GM23338 (cell line): ENCODE measurements around the gene LPP. TPM values are rescaled to one million over a fixed set of nuclear protein-coding genes. Genes with fewer than 3 reads are reported as not detected.

Experiments used
- ATAC-seq: fragments of 200-7000 bp; cut with Tn5 transposase; 3 replicates; pipeline ENCODE4 v1.9.1; 2020
- DNase-seq: peaks from one replicate; pipeline ENCODE4 v3.0.0-alpha.2; 2015; ENCODE audit warnings: low spot score
- H2AFZ ChIP-seq: fragments of 200-600 bp; sonication (generic); 2 replicates; pipeline ENCODE4 v1.8.0; 2016; ENCODE audit warnings: antibody characterized with exemption, mild to moderate bottlenecking, moderate library complexity
- H3F3A ChIP-seq: fragments of 200-600 bp; sonication (generic); replicated peaks from 2 replicates; pipeline ENCODE4 v1.8.0; 2017; ENCODE audit warnings: antibody characterized with exemption, mixed run types, low read depth
- H3K27ac ChIP-seq: fragments of 200-600 bp; sonication (generic); 2 replicates; pipeline ENCODE4 v1.6.1; 2016; ENCODE audit warnings: low read depth
- H3K27me3 ChIP-seq: fragments of 200-600 bp; sonication (generic); 2 replicates; pipeline ENCODE4 v1.8.0; 2016; ENCODE audit warnings: mild to moderate bottlenecking, mixed run types, moderate library complexity; ENCODE audit not compliant: insufficient read depth
- H3K36me3 ChIP-seq: fragments of 200-600 bp; sonication (generic); 2 replicates; pipeline ENCODE4 v1.8.0; 2016; ENCODE audit warnings: mild to moderate bottlenecking; ENCODE audit not compliant: insufficient read depth
- H3K4me1 ChIP-seq: fragments of 200-600 bp; sonication (generic); 2 replicates; pipeline ENCODE4 v1.8.0; 2016; ENCODE audit warnings: mild to moderate bottlenecking, moderate library complexity; ENCODE audit not compliant: insufficient read depth
- H3K4me2 ChIP-seq: fragments of 200-600 bp; sonication (generic); 2 replicates; pipeline ENCODE4 v1.7.1; 2017; ENCODE audit warnings: mixed run types
- H3K4me3 ChIP-seq: fragments of 200-600 bp; sonication (generic); 2 replicates; pipeline ENCODE4 v1.6.1; 2016; ENCODE audit warnings: mixed run types
- H3K79me2 ChIP-seq: fragments of 200-600 bp; sonication (generic); replicated peaks from 2 replicates; pipeline ENCODE4 v1.8.0; 2017; ENCODE audit warnings: mild to moderate bottlenecking; ENCODE audit not compliant: insufficient read depth
- H3K9me2 ChIP-seq: fragments of 200-600 bp; sonication (generic); 2 replicates; pipeline ENCODE4 v1.8.0; 2017; ENCODE audit not compliant: insufficient read depth
- H4K20me1 ChIP-seq: fragments of 200-600 bp; sonication (generic); replicated peaks from 2 replicates; pipeline ENCODE4 v1.8.0; 2017; ENCODE audit warnings: mild to moderate bottlenecking; ENCODE audit not compliant: insufficient read depth
- H3K27ac Mint-ChIP-seq: 2 replicates; pipeline ENCODE4 v1.8.0; 2020; ENCODE audit warnings: inconsistent platforms, mild to moderate bottlenecking, moderate library complexity, mixed read lengths
- H3K27me3 Mint-ChIP-seq: 3 replicates; pipeline ENCODE4 v1.8.0; 2022; ENCODE audit warnings: low read depth, mild to moderate bottlenecking, moderate library complexity, mixed read lengths, inconsistent platforms; ENCODE audit not compliant: insufficient read depth, poor library complexity
- H3K36me3 Mint-ChIP-seq: 3 replicates; pipeline ENCODE4 v1.8.0; 2021; ENCODE audit warnings: low read depth, mild to moderate bottlenecking, inconsistent platforms, moderate library complexity, mixed read lengths
- H3K4me1 Mint-ChIP-seq: 3 replicates; pipeline ENCODE4 v1.8.0; 2020; ENCODE audit warnings: mild to moderate bottlenecking, inconsistent platforms, mixed read lengths
- H3K4me3 Mint-ChIP-seq: 3 replicates; pipeline ENCODE4 v1.8.0; 2021; ENCODE audit warnings: moderate library complexity, mild to moderate bottlenecking, inconsistent platforms, mixed read lengths
- H3K9me3 Mint-ChIP-seq: 3 replicates; pipeline ENCODE4 v1.8.0; 2020; ENCODE audit warnings: moderate library complexity, mild to moderate bottlenecking, inconsistent platforms, mixed read lengths
- CREB1 ChIP-seq: fragments of 250-450 bp; sonication (Bioruptor Pico); IDR thresholded peaks from 2 replicates; pipeline ENCODE4 v1.5.0; 2020; ENCODE audit warnings: low read depth, mild to moderate bottlenecking, moderate library complexity
- EZH2 ChIP-seq: fragments of 200-600 bp; sonication (generic); IDR thresholded peaks from one replicate; pipeline ENCODE4 v1.8.0; 2017; ENCODE audit warnings: antibody characterized with exemption, mild to moderate bottlenecking, low read depth; ENCODE audit not compliant: unreplicated experiment
- EZH2phosphoT487 ChIP-seq: fragments of 200-600 bp; sonication (generic); IDR thresholded peaks from one replicate; pipeline ENCODE4 v1.8.1; 2018; ENCODE audit warnings: antibody characterized with exemption; ENCODE audit not compliant: unreplicated experiment
- JUNB ChIP-seq: IDR thresholded peaks from one replicate; pipeline ENCODE4 v1.6.1; 2016; ENCODE audit warnings: antibody characterized with exemption; ENCODE audit not compliant: unreplicated experiment
- NANOG ChIP-seq: IDR thresholded peaks from 2 replicates; pipeline ENCODE4 v1.6.1; 2016; ENCODE audit warnings: antibody characterized with exemption, borderline replicate concordance
- POLR2AphosphoS5 ChIP-seq: IDR thresholded peaks from 2 replicates; pipeline ENCODE4 v1.6.1; 2016; ENCODE audit warnings: antibody characterized with exemption, low read depth
- STAT1 ChIP-seq: IDR thresholded peaks from one replicate; pipeline ENCODE4 v1.6.1; 2016; ENCODE audit warnings: antibody characterized with exemption; ENCODE audit not compliant: unreplicated experiment
- ZNF114 ChIP-seq: fragments of 250-450 bp; sonication (Bioruptor Pico); IDR thresholded peaks from 2 replicates; pipeline ENCODE4 v1.5.0; 2020; ENCODE audit warnings: mild to moderate bottlenecking, moderate library complexity
- ZNF331 ChIP-seq: fragments of 250-450 bp; sonication (Bioruptor Pico); IDR thresholded peaks from 2 replicates; pipeline ENCODE4 v1.5.0; 2020; ENCODE audit warnings: low read depth, mild to moderate bottlenecking, moderate library complexity
- polyA plus RNA-seq: library from polyadenylated mRNA; unstranded; fragments of >200 nt; fragmentation: Nextera tagmentation; extraction: Ambion mirVana; gene quantifications from 2 replicates; pipeline ENCODE4 v1.2.1, GENCODE V29; 2016
- total RNA-seq: library from RNA; depleted of rRNA; stranded (reverse); fragments of >200 nt; shearing (Covaris generic); gene quantifications from 2 replicates; pipeline ENCODE4 v1.2.3, GENCODE V29; 2014
- TF ChIP-seq, protein P1 (sequence below), 2 experiments: fragments of 200-600 bp in 1 of 2; sonication (generic) in 1 of 2; conservative IDR thresholded peaks; 2 replicates each; pipeline versions ENCODE4 v1.5.1 to v1.6.1; 2016 to 2017; ENCODE audit warnings: antibody characterized with exemption in 2 of 2, low read depth in 2 of 2, mild to moderate bottlenecking in 2 of 2, moderate library complexity in 1 of 2
- TF ChIP-seq, protein P2 (sequence below): IDR thresholded peaks from 2 replicates; pipeline ENCODE4 v1.6.1; 2016; ENCODE audit warnings: antibody characterized with exemption
- TF ChIP-seq, protein P3 (sequence below): IDR thresholded peaks from one replicate; pipeline ENCODE4 v1.6.1; 2018; ENCODE audit warnings: antibody characterized with exemption; ENCODE audit not compliant: unreplicated experiment
- TF ChIP-seq, protein P4 (sequence below): fragments of 250-450 bp; sonication (Bioruptor Pico); IDR thresholded peaks from 2 replicates; pipeline ENCODE4 v1.5.0; 2020; ENCODE audit warnings: mild to moderate bottlenecking, moderate library complexity

LPP gene
- total and polyA plus RNA-seq, 2 experiments from 2014 or later: 23.0 to 35.2 TPM

DNA sequence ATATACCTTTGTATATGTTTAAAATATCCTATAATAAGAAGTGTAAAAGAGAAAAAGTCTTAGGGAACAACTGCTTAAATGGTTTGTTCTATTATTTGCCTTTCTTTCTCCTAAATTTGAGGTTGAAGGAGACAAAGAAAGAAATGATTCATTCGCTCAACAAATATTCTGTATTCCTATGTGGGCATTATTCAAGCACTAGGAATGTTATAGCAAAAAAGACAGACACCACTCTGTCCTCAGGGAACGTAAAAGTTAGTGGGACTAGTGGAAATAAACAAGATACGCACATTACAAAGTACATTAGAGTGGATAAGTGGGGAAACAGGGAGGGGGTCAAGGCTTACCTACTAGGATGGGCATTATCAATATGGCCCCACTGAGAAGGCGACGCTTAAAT, 332.2 kb downstream of the LPP start:
- no peak overlapping the region for H3K4me2 ChIP-seq
- no peak for TF ChIP-seq JUNB
- TF ChIP-seq STAT1: no peak
- TF ChIP-seq NANOG: no peak
- TF ChIP-seq POLR2AphosphoS5: no peak
- TF ChIP-seq, protein P1, sequence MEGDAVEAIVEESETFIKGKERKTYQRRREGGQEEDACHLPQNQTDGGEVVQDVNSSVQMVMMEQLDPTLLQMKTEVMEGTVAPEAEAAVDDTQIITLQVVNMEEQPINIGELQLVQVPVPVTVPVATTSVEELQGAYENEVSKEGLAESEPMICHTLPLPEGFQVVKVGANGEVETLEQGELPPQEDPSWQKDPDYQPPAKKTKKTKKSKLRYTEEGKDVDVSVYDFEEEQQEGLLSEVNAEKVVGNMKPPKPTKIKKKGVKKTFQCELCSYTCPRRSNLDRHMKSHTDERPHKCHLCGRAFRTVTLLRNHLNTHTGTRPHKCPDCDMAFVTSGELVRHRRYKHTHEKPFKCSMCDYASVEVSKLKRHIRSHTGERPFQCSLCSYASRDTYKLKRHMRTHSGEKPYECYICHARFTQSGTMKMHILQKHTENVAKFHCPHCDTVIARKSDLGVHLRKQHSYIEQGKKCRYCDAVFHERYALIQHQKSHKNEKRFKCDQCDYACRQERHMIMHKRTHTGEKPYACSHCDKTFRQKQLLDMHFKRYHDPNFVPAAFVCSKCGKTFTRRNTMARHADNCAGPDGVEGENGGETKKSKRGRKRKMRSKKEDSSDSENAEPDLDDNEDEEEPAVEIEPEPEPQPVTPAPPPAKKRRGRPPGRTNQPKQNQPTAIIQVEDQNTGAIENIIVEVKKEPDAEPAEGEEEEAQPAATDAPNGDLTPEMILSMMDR (conservative IDR thresholded peaks at IDR 0.05; ENCODE audit: low read depth in 2 of 2): no peak
- TF ChIP-seq, protein P2, sequence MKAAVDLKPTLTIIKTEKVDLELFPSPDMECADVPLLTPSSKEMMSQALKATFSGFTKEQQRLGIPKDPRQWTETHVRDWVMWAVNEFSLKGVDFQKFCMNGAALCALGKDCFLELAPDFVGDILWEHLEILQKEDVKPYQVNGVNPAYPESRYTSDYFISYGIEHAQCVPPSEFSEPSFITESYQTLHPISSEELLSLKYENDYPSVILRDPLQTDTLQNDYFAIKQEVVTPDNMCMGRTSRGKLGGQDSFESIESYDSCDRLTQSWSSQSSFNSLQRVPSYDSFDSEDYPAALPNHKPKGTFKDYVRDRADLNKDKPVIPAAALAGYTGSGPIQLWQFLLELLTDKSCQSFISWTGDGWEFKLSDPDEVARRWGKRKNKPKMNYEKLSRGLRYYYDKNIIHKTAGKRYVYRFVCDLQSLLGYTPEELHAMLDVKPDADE: no peak
- TF ChIP-seq, protein P3, sequence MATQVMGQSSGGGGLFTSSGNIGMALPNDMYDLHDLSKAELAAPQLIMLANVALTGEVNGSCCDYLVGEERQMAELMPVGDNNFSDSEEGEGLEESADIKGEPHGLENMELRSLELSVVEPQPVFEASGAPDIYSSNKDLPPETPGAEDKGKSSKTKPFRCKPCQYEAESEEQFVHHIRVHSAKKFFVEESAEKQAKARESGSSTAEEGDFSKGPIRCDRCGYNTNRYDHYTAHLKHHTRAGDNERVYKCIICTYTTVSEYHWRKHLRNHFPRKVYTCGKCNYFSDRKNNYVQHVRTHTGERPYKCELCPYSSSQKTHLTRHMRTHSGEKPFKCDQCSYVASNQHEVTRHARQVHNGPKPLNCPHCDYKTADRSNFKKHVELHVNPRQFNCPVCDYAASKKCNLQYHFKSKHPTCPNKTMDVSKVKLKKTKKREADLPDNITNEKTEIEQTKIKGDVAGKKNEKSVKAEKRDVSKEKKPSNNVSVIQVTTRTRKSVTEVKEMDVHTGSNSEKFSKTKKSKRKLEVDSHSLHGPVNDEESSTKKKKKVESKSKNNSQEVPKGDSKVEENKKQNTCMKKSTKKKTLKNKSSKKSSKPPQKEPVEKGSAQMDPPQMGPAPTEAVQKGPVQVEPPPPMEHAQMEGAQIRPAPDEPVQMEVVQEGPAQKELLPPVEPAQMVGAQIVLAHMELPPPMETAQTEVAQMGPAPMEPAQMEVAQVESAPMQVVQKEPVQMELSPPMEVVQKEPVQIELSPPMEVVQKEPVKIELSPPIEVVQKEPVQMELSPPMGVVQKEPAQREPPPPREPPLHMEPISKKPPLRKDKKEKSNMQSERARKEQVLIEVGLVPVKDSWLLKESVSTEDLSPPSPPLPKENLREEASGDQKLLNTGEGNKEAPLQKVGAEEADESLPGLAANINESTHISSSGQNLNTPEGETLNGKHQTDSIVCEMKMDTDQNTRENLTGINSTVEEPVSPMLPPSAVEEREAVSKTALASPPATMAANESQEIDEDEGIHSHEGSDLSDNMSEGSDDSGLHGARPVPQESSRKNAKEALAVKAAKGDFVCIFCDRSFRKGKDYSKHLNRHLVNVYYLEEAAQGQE: no peak
- TF ChIP-seq ZNF331 (CRISPR knock-in tag): no peak
- TF ChIP-seq EZH2: no peak
- TF ChIP-seq CREB1 (CRISPR knock-in tag): no peak
- TF ChIP-seq ZNF114 (CRISPR knock-in tag): no peak
- TF ChIP-seq, protein P4, sequence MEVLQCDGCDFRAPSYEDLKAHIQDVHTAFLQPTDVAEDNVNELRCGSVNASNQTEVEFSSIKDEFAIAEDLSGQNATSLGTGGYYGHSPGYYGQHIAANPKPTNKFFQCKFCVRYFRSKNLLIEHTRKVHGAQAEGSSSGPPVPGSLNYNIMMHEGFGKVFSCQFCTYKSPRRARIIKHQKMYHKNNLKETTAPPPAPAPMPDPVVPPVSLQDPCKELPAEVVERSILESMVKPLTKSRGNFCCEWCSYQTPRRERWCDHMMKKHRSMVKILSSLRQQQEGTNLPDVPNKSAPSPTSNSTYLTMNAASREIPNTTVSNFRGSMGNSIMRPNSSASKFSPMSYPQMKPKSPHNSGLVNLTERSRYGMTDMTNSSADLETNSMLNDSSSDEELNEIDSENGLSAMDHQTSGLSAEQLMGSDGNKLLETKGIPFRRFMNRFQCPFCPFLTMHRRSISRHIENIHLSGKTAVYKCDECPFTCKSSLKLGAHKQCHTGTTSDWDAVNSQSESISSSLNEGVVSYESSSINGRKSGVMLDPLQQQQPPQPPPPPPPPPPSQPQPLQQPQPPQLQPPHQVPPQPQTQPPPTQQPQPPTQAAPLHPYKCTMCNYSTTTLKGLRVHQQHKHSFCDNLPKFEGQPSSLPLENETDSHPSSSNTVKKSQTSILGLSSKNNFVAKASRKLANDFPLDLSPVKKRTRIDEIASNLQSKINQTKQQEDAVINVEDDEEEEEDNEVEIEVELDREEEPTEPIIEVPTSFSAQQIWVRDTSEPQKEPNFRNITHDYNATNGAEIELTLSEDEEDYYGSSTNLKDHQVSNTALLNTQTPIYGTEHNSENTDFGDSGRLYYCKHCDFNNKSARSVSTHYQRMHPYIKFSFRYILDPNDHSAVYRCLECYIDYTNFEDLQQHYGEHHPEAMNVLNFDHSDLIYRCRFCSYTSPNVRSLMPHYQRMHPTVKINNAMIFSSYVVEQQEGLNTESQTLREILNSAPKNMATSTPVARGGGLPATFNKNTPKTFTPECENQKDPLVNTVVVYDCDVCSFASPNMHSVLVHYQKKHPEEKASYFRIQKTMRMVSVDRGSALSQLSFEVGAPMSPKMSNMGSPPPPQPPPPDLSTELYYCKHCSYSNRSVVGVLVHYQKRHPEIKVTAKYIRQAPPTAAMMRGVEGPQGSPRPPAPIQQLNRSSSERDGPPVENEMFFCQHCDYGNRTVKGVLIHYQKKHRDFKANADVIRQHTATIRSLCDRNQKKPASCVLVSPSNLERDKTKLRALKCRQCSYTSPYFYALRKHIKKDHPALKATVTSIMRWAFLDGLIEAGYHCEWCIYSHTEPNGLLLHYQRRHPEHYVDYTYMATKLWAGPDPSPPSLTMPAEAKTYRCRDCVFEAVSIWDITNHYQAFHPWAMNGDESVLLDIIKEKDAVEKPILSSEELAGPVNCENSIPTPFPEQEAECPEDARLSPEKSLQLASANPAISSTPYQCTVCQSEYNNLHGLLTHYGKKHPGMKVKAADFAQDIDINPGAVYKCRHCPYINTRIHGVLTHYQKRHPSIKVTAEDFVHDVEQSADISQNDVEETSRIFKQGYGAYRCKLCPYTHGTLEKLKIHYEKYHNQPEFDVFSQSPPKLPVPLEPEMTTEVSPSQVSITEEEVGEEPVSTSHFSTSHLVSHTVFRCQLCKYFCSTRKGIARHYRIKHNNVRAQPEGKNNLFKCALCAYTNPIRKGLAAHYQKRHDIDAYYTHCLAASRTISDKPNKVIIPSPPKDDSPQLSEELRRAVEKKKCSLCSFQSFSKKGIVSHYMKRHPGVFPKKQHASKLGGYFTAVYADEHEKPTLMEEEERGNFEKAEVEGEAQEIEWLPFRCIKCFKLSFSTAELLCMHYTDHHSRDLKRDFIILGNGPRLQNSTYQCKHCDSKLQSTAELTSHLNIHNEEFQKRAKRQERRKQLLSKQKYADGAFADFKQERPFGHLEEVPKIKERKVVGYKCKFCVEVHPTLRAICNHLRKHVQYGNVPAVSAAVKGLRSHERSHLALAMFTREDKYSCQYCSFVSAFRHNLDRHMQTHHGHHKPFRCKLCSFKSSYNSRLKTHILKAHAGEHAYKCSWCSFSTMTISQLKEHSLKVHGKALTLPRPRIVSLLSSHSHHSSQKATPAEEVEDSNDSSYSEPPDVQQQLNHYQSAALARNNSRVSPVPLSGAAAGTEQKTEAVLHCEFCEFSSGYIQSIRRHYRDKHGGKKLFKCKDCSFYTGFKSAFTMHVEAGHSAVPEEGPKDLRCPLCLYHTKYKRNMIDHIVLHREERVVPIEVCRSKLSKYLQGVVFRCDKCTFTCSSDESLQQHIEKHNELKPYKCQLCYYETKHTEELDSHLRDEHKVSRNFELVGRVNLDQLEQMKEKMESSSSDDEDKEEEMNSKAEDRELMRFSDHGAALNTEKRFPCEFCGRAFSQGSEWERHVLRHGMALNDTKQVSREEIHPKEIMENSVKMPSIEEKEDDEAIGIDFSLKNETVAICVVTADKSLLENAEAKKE (CRISPR knock-in tag): no peak
- TF ChIP-seq EZH2phosphoT487: no peak
- no peaks in the 10 kb centered on the region for H3K9me2 ChIP-seq
- Mint-ChIP-seq H3K4me3 (no peak overlapping the region), H3K36me3 (peaks cover 3% of the 10 kb centered on the region; the same call in 1 of the 3 replicates), H3K27ac (no peak overlapping the region), H3K27me3 (no peaks in the 10 kb centered on the region), H3K4me1 (peaks cover 5% of the 10 kb centered on the region), H3K9me3 (no peaks in the 10 kb centered on the region)
- no peak overlapping the region for H3K27ac ChIP-seq
- DNase-seq (no peak), ATAC-seq (no peak)
- H3F3A ChIP-seq: no peaks in the 10 kb centered on the region
- H3K79me2 ChIP-seq: no peaks in the 10 kb centered on the region
- H3K4me3 ChIP-seq: no peak overlapping the region
- H3K36me3 ChIP-seq: no peaks in the 10 kb centered on the region
- no peak overlapping the region for H2AFZ ChIP-seq
- H3K27me3 ChIP-seq: no peaks in the 10 kb centered on the region
- no peaks in the 10 kb centered on the region for H3K4me1 ChIP-seq
- no peaks in the 10 kb centered on the region for H4K20me1 ChIP-seq
